HG03045 (cell line): Measurements from ENCODE around the gene ZBTB17.
"Not testable (repeated sequence)": the region's sequence is repeated elsewhere in the genome, so short reads cannot be mapped to it uniquely, and the experiment has no call there.

Source experiments
- ATAC-seq: cut with Tn5 transposase; IDR thresholded peaks from one replicate; pipeline ENCODE4 v1.9.1; 2021; ENCODE audit warnings: mild to moderate bottlenecking, moderate library complexity; ENCODE audit not compliant: unreplicated experiment

Gene ZBTB17

DNA sequence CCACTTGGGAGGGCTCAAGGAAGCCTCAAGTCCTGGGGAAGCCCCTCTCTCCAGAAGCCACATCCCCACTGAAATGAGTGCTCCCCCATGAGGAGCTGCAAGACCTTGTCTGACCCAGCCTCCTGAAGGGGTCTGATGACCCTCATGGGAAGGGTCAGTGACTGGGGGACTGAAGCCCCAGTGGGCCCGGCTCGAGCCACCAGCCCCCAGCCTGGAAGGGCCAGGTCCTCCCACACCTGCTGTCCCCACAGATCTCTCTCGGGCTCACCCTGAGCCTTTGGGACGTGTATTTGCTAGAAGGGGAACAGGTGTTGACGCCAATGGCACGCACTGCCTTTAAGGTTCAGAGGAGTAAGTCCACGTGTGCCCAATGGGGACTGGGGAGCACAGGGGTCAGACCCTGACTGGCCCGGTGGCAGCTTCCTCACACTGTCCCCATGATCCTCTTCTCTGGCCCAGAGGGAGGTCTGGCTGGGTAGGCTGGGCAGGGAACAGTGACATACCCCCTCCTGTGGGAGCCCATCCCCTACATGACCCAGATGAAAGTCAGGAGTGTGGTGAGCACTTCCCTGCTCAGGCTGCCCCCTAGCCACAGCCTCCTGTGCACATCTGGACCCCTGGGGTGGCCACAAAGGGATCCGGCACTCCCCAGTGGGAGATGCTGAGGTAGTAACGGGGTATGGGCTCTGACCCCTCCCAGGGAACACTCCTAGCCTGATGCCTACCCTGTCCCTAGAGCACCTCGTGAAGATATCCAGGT is 15.7 kb upstream of the ZBTB17 start:
- no peak for ATAC-seq

DNA sequence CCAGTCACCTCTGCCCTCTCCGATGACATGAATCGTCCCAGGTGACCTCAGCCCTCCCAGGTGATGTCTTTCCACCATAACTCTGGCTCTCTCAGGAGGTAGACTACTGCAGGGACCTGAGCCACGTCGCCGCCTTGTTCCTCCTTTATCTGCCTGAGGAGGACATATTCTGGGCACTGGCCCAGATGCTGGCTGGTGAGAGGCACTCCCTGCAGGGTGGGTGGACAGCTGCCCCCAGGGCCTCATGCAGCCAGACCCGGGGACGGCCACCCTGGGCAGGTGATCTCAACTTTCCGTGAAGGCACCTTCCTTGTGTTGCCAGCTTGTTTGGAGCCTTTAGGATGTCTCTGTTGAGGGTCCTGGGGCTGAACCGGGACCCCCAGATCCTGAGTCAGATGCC is 13.9 kb upstream of the ZBTB17 start:
- ATAC-seq = no peak

DNA sequence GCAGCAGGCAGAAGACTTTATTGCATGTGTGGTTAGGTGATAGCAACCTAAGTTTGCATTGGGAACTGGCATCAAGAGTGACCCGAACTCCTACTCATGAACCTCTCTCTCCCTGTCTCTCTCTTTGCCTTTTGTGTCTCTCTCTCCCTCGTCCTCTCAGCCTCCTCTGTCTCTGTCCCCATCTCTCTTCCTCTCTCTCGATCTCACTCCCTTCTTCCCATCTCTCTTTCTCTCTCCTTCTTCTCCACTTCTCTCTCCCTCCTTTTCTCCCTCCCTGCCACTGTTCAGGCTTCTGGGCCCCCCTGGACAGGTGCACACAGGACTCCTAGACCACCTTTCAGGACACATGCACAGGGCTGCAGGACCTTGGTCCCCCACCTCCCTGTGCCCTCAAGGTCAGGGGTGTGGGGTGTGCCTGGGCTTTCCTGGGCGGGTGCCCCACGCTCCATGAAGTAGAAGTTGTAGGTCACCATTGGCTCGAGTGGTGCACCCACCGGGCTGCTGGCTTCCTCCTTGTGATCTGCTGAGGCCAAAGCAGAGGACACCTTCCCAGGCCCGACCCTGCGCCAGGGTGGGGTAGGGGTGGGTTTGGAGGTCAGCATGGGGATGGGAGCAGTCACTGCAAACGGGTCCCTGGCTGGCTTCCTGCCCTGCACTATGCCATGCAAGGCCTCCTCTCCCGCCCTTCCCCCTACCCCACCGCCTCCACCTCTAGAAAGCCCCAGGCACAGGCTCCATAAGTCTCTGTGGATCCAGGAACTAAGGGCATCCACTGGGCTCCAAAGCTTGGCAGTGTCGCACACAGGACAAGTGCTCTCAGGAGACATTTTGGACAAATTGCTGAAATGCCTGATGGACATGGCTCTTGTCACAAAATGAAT is 13.2 kb upstream of the ZBTB17 start:
- ATAC-seq = no peak

DNA sequence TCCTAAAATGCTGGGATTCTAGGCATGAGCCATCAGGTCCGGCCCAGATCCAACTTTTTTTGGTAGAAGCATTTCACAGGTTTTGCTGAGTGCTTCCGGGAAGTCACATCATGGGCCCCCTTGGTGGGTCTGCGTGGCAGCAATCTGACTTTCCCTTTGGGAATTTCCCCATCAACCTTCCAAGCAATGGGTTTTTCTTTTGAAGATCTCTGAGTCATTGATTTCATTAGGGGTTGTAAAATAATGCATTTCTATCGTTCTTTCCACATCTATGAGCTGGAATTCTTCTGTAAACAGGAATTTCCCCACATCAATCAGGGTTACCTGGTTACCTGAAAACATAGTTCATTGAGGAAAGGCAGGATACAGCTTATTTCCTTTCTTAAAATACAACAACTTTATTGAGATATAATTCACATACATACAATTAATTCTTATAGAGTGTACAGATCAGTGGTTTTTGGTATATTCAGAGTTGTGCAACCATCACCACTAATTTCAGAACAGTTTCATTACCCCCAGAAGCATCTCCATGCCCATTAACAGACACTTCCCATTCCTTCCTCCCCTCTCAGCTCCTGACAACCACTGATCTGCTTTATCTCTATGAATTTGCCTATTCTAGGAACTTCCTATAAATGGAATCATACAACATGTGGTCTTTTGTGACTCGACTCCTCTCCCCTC is 9.9 kb upstream of the ZBTB17 start:
- no peak for ATAC-seq

DNA sequence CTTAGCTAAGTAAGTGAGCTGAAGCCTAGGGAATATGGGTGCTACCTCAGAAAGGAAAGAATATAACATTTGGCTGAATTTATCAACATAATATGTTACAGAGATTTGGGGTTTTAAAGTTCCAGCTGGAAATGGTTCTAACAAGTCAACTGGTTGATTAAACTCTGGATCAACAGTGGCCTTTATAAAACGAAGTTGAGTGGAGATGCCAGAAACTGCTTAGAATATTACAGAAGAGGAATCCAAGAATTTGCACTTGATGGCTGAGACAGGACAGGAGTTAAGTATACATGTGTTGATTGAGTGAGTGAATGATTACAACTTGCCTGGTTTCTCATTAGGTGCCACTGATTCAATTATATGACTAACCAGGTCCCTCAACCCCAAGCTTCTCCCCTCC is 7.4 kb upstream of the ZBTB17 start:
- ATAC-seq = no peak

DNA sequence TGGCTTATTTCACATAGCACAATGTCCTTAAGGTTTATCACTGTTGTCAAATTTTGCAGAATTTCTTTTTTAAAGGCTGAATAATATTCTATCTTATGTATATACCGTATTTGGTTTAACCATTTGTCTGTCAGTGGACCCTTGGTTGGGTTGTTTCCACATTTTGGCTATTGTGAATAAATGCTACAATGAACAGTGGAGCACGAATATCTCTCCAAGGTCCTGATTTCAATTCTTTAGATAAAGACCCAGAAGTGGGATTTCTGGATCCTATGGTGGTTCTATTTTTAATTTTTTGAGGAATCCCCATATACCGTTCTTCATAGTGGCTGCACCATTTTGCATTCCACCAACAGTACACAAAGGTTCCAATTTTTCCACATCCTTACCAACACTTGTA is 5.8 kb upstream of the ZBTB17 start:
- ATAC-seq = no peak

DNA sequence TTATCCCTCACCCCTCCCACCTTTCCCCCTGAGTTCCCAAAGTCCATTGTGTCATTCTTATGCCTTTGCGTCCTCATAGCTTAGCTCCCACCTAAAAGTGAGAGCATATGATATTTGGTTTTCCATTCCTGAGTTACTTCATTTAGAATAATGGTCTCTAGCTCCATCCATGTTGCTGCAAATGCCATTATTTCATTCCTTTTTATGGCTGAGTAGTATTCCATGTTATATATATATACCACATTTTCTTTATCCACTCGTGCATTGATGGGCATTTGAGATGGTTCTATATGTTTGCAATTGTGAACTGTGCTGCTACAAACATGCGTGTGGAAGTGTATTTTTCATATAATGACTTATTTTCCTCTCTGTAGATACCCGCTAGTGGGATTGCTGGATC is 2.0 kb upstream of the ZBTB17 start:
- not testable (repeated sequence) for ATAC-seq

DNA sequence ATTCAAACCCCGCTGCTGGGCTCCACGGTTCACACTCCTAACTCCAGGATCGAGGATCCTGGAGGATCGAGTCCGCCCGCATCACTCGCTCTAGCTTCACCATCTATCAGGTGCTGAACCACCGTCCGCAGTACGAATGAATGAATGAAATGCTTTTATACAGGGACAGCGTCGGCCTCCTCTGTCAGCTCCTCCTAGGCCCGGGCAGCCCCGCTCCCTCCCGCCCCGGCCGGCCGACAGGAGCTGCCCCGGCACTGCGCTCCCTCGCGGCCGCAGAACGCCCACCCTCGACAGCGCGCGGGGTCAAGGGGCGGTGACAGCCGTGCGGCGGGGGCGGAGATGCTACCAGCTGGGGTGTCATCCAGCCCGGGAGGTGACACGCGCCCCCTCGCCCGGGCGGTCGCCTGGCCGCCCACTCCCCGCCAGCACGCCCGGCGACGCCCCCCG is 520 bp downstream of the ZBTB17 start:
- ATAC-seq = peak; percentile 58

DNA sequence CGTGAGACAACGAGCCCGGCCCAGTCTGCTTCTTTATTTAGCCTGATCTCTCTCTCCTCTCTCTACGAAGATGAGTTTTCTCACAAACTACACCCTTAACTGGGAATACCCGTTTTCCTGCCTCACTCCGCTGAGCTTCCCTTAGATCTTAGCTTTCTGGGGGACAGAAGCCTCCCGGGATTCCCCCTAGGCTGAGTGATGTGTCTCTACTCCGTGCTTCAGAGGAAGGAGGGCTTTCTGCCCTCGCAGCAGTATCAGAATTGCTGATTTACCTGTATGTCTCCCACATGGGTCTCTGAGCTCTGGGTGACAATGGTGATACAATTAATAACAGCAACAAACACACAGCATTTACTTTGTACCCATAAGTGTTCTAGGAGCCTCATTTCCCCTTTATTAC is 1.0 kb downstream of the ZBTB17 start:
- peak; percentile 35 for ATAC-seq

DNA sequence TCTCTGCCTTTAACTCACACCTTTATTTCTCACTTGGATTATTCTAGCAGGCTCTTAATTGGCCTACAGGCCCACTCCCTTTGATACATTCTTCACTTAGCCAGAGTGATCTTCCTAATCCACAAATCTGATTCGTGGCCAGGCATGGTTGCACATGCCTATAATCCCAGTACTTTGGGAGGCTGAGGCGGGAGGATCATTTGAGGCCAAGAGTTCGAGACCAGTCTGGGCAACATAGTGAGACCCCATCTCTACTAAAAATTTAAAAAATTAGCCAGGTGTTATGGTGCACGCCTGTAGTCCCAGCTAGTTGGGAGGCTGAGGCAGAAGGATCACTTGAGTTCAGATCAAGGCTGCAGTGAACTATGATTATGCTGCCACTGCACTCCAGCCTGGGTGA is 2.1 kb downstream of the ZBTB17 start:
- no peak for ATAC-seq

DNA sequence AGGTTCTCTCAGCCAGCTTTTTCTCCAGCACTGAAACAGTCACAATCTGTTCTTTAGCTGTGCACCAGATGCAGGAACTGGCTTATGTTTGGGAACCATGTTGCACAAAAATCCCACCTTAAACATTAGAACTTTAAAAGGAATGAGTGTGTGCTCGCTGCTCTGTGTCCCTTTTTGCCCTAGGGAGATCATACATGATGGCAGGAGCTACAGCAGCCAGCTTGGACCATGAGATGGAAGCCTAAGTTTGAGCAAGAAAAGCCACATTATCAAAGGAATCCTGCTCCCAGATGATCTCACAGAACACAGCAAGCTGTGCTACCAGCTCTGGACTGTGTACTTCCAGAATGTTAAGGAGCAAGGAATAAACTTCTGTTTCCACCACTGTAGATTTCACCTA is 3.5 kb downstream of the ZBTB17 start:
- ATAC-seq = no peak

DNA sequence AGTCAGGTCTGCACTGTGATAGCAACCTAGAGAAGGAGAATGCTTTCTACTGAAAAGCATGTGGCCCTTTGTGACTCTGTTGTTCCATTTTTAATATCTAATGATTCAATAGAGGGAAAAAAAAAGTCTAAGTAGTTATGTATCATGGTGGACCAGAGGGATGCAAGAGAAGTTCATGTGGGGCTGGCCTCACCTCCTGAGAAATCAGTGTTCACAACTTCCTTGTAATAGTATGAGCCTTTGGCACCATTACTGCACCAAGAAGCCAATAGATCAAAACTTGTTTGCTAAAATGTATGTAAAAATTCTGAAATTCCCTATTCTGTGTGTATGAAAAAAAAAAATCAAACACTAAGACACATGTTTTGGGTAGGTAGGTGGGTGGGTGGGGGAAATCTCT is 5.0 kb downstream of the ZBTB17 start:
- ATAC-seq = no peak

DNA sequence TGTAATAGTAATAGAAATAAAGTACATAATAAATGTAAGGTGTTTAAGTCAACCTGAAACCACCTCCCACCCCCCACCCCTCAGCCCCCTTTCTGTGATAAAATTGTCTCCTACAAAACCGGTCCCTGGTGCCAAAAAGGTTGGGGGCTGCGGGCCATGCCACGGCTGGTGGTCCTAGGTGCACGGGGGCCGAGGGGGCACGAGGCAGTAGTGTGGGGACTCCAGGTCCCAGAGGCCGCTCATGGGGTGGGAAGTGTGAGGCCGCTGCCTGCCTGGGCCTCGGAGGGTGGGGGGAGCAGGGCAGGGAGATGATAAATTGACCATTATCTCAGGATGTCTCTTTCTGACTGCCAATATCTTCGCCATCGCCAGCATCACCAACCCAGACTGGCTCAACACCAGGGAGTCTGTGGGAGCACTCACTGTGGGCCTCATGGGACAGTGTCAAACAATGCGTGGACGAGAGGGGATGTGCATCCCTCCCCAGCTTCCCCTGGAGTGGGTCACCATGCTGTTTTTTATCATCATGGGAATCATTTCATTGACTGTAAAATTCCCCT is 6.5 kb downstream of the ZBTB17 start:
- no peak for ATAC-seq

DNA sequence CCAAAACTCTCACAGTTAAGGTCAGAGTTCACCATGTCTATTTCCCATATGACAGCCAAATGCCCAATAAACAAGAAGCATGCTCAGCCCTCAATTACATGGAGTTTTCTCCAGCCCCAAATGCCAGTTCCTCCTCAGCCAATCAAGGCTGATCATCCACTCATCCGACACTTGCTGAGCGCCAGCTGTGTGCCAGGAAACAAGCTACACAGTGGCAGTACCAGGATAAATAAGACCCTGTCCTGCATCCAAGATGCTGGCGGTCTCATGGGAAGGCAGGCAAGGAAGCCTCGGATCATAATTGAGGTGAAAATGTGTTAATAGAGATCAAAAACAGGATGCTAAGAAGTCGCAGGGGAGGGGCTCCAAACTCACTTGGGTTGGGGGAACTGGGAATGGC is 7.7 kb downstream of the ZBTB17 start:
- no peak for ATAC-seq

DNA sequence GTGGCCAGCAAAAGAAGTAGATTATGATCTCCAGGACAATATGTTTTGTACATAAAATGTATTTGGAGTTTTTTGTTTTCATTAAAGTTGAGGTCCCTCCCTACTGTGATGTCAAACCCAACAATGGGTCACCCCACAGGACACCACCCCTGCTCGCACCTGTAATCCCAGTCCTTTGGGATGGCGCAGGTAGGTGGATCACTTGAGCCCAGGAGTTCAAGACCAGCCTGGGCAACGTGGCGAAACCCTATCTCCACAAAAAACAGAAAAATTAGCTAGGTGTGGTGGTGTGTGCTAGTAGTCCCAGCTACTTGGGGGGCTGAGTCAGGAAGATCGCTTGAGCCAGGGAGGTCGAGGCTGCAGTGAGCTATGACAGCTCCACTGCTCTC is 9.0 kb downstream of the ZBTB17 start:
- ATAC-seq = no peak

DNA sequence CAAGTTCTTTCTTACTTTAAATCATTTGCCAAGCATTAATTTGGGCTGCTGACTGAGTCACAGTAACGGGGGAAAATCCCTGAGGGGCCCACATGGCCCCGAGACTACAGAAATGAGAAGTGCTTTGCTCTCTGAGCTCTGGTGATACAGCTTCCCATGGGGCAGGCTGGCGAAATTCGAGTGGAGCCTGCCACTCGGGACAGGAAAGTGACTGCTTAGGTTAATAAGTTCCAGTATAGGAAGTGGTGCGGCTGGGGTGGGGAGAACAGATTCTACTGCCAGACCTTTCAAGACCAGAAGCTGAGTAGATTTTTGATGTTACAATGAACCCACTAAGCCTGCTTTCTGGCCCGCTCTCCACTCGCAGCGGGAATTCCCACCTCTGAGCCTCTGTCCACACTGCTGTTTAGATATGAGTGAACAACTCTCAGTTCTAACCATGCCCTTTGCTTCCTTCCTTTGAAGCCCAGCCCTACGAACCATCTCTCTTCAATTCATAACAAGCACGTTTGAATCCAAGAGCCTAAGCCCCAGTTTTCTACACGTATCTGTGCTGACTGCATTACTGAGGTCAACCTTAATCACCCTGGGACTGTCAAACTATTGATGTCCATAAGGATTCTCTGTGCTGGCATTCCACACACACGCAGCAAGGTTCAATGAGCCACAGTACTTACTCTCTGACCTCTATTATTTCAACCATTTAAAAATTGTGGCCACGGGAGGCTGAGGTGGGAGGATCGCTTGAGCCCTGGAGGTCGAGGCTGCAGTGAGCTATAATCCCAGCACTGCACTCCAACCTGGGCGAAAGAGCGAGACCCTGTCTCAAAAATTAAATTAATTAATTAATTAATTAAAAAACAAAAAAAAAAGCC is 9.6 kb downstream of the ZBTB17 start:
- peak; percentile 67 for ATAC-seq

DNA sequence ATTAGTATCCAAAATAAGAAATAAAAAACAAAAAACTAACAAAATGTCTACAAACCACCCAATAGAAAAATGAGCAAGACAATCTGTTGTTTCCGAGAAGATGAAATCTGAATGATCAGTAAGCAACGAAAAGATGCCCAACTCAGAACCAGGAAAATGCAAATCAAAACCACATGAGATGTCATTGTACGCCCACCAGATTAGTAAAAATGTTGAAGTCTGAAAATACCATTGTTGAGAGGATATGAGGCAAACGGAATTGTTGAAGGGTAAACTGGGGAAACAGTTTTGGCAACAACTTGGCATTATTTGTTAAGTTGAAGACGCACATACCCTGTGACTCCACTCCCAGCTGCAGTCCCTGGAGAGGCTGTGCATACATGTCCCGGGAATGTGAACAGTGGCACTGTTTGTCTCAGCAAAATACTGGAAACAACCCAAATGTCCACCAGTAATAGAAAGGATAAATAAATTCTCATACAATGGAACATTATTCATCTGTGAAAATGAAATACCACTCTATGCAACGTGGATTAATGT is 10.6 kb downstream of the ZBTB17 start:
- ATAC-seq = no peak

DNA sequence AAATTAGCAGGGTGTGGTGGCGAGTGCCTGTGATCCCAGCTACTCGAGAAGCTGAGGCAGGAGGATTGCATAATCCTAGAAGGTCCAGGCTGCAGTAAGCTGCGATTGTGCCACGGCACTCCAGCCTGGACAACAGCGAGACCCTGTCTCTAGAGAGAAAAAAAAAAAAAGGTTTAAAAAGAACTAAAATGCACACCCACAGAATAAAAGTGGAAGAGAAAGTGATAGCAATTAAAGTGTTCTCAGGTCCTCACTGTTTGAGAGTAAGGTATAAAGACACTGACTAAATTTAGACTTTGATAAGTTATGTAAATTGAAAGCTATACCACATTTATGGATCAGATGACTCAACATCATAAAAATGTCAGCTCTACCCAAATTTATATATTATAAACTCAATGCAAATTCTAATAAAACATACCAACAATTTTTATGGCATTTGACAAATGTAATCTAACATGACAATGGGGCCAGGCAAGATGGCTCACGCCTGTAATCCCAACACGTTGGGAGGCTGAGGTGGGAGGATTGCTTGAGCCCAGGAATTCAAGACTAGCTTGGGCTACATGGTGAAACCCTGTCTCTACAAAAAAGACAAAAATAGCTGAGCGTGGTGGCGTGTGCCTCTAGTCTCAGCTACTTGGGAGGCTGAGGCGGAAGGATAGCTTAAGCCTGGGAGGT is 11.8 kb downstream of the ZBTB17 start:
- ATAC-seq = no peak

DNA sequence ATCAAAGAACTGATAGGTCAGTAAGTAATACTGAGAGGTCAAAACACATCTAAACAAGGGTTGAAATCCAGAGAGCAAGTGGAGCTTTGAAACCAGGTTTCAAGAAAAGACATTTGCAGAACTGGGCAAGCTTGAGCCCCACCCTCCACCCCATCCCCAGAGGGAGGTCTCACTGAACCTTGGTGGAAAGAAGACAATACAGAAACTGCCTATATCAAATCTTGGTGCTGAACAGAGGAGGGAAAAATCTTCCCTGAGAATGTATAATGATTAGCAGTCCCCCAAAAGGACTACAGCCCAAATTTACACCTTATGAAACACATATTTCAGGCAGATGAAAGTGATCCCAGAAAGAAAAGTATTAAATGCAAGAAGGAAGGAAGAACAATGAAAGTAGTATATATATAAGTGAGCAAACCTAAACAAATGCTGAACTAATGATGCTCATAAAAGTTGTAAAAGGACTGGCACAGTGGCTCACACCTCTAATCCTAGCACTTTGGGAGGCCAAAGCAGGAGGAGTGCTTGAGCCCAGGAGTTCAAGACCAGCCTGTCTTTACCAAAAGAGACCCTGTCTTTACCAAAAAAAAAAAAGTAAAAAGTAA is 12.4 kb downstream of the ZBTB17 start:
- ATAC-seq = no peak
